GM23248 (cell line): ENCODE data around the gene DPP10.

Experiments used
- EZH2 ChIP-seq: fragments of 200-600 bp; sonication (generic); IDR thresholded peaks from 2 replicates; pipeline ENCODE4 v1.6.1; 2018; ENCODE audit warnings: antibody characterized with exemption, mild to moderate bottlenecking; ENCODE audit not compliant: insufficient read depth, poor library complexity, severe bottlenecking
- EZH2phosphoT487 ChIP-seq: fragments of 200-600 bp; sonication (generic); IDR thresholded peaks from 2 replicates; pipeline ENCODE4 v1.6.1; 2018; ENCODE audit warnings: antibody characterized with exemption, moderate library complexity, mild to moderate bottlenecking, low read depth; ENCODE audit not compliant: insufficient read depth

DNA sequence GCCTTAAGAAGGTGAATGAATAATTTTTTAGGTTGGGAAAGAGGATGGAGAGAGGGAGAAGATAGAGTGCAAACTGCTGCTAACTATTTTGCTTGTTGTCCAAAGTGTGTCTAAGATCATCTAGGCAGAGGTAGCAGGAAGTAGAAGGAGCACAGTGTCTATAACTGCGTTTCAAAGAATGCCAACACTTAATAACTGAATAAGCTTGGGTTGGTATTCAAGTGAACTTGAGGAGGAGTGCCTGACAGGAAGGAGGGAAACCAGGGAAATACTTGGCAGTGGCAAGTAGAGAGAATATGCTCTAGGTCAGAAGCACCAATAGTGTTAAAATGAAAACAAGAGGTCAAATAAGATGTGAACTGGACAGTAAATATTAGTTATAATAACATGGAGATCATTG lies 155.9 kb downstream of the DPP10 start:
- TF ChIP-seq EZH2 (no peak), EZH2phosphoT487 (no peak)
